HUDEP-2 (cell line): ENCODE results near the gene PDE5A.

Source experiments
- DNase-seq, 76 experiments: peaks; one replicate each; lab custom pipeline; 2025; ENCODE audit not compliant: unreplicated experiment in 76 of 76; lab: John Stamatoyannopoulos, UW

Gene PDE5A

GRCh38 chr4:119525005-119525749, 103.4 kb downstream of the PDE5A start:
- no peak for DNase-seq

GRCh38 chr4:119523399-119523798, 105.2 kb downstream of the PDE5A start:
- DNase-seq: no peak

GRCh38 chr4:119521268-119521667, 107.3 kb downstream of the PDE5A start:
- no peak for DNase-seq

- DNase-seq: no peak
Observed at GRCh38 chr4:119518915-119519410, 109.6 kb downstream of the PDE5A start.

DNA sequence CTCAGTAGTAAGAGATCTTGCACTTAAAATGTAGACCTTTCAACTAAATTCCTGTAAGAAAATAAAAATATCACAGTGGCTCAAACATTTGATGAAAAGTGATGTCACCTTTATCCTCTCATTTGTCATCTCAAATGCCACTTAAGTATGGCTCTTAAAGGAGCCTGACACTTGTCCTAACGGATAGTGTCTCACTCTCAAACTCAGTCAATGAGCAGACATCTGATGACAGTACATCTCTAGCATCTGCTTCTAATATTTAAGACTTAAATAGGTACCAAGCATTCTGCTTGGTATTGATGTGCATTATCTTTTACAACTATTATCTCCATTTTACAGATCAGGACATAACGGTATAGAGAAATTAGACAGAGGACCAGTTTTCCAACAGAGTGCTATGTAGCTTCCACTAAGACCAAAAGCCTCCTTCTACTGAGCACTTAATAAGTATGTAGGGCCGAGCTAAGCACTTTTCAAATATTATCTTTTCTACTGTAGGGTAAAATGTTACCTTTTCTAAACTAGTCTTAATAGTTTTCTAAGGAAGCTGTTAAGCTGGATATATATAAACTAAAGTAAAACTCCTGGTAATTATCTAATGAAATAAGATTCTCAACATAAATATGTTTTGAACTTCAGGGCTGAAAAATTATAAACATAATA, 110.2 kb downstream of the PDE5A start:
- no peak for DNase-seq

GRCh38 chr4:119517361-119518229, 111.0 kb downstream of the PDE5A start:
- DNase-seq: no peak

DNA sequence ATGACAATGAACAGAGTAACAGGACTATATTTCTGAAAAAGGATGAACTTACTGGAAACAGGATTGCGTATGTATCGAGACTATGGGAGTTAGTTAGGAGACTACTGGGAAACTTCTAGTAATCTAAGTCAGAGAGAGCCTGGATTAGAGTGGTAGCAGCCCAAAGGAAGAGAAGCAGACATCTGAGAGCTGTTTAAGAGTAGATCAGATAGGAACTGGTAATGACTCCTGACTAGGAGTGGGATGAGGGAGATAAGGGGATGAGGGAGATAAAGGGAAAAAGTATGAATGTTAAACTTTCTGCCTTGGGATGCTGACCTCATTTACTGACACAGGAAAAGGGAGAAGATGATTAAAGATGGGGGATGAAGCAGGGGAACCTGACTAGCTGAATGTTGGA, 116.2 kb downstream of the PDE5A start:
- DNase-seq: no peak

GRCh38 chr4:119510395-119511149, 118.0 kb downstream of the PDE5A start:
- no peak for DNase-seq

GRCh38 chr4:119508281-119508680, 120.3 kb downstream of the PDE5A start:
- DNase-seq: no peak

DNA sequence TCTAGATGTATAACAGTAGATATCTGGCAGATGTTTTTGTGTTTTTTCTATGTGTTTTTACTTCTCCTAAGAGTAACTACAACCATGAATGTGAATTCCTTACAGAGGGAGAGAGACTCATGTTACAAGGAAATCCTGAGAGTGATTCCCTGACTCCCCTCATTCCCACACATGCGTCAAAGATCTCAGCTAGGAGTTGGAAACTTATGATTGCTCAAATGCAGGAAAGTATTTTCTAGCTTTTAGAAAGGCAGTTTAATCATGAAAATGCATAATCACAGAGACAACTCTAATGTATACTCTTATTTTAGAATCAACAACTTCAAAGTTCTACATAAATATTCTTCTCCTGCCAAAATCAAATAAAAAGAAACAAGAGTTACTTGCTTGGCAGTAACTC, 121.8 kb downstream of the PDE5A start:
- no peak for DNase-seq

DNA sequence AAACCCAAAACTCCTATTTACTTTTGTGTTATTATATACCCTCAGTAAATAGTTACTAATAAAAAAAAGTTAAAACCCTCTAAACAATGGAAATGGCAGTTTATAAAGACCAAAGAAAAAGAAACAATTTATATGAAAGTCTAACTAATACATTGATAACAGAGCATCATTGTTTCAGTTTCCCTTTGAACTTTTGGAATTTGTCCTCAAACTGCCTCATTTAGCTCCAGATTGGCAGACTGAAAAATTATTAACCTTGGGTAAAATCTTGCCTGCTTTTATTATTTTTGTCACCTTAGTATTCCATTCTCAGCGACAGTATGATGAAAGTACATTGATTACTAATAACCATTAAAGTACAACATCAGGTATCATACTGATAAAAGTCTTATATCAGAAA, 124.0 kb downstream of the PDE5A start:
- no peak for DNase-seq

DNA sequence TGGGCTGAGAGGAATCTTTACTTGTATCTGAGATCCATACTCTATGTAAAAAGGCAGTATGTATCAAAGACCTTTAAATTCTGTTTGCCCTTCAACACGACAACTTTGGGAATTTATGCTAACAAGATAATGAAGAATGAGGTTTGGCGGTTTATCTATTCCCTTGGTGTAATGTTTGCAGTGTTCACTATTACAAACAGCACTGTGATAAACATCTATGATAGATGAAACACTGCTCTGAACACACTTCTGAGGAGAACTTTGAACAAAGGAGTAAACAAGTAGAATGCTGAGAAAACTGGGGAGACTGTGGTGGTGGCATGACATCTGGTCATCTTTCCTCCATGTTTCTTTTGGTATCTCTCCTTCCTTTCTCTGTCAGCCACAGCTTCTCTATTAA, 126.9 kb downstream of the PDE5A start:
- no peak for DNase-seq

GRCh38 chr4:119498527-119498926, 130.1 kb downstream of the PDE5A start:
- DNase-seq: no peak

DNA sequence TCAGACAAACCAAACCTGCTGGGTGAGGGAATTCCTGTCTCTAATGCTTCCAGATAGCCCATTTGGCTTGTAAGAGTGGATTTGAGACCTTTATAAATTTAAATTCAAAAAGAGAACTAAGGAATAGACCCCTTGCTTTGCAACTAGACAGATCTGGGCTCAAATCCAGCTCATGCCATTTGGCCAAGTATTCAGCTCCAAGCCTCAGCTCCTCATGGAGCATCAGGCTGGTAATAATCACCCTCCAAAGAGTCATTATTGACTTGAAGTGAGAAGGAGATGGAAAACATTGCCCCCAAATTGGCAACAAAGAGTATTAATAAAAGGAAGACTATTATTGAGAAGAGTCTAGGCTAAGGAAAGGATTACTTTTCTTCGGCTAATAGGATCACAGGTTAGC, 134.7 kb downstream of the PDE5A start:
- no peak for DNase-seq

DNA sequence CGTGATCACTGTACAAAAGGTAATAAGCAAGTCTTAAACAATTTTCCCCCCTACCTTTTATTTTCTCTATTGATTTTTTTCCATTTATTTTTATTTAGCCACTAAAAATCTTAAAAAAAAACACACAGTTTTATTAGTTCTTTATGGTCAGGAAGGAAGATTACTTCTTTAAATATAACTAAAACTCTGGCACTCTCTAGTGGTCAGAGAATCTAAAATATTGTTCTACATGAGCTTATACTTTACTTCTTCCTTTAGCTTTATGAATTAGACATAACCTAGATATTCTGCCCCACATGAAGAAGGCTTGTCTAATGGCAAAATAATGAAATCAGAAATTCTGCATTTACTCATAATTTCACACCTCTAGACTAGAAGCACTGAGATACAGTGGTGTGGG, 135.2 kb downstream of the PDE5A start:
- no peak for DNase-seq

- peak in 1 of 76 experiments; percentile 1 for DNase-seq
Observed at GRCh38 chr4:119490335-119490734, 138.3 kb downstream of the PDE5A start.

DNA sequence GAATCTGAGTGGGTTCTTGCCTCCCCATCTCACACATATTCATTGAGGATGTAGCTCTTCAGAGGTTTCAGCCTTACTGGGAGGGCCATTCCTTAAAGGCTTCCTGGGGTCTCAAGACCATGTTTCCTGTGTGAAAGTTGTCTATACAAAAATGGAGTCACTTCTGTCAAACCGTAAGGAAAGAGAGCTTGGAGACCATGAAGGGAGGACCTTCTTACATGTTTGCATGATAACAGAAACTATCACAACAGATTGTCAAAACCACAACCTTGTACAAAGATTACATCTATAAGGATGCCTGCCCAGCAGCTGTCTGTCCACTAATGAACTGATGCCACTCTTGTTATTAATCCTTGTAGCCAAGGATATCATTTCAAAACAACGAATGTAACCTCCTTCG, 139.3 kb downstream of the PDE5A start:
- DNase-seq: no peak

GRCh38 chr4:119480331-119480730, 148.3 kb downstream of the PDE5A start:
- no peak for DNase-seq

GRCh38 chr4:119479835-119480234, 148.8 kb downstream of the PDE5A start:
- DNase-seq: no peak

- no peak for DNase-seq
Observed at GRCh38 chr4:119479180-119479808, 149.3 kb downstream of the PDE5A start.
